ENCODE results near the gene OR5H1.
"Not testable (repeated sequence)": the region's sequence is repeated elsewhere in the genome, so short reads cannot be mapped to it uniquely, and the experiment has no call there.

OR5H1 gene

DNA sequence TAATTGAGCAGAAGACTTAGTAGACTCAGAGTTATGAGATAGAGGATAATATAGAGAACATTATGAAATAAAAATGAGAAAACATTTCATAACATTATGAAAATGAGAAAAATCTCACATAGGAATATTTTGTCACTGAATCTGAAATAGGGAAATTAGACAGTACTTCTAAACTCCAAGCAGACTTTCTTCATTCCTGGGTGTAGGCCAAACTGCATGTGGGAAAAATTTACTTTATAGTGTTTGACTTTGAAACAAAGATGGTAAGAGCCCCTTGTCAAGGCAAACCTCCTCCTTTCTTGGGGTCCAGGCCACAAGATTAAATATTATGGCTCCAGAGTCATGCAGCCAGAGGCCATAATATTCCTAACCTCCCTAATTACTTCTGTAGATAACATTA, 10.0 kb downstream of the OR5H1 start:
- no peaks in the 10 kb centered on the region for H3K79me2 ChIP-seq (ENCODE audit: control insufficient read depth, low read length)
- H3K9me3 ChIP-seq (ENCODE audit: control insufficient read depth, insufficient read depth, low read length): no peaks in the 10 kb centered on the region
- no peak overlapping the region for H3K27ac ChIP-seq (ENCODE audit: low read depth, low read length)
- no peaks in the 10 kb centered on the region for H3K27me3 ChIP-seq (ENCODE audit: control insufficient read depth, low read length)
- H4K20me1 ChIP-seq (ENCODE audit: control insufficient read depth, insufficient read depth, low read depth, low read length): no peaks in the 10 kb centered on the region
- no peaks in the 10 kb centered on the region for H3F3A ChIP-seq (ENCODE audit: control insufficient read depth, insufficient read depth)
- no peaks in the 10 kb centered on the region for H3K36me3 ChIP-seq (ENCODE audit: control insufficient read depth, low read length)
- H3K4me2 ChIP-seq (ENCODE audit: low read length): no peak overlapping the region
- no peaks in the 10 kb centered on the region for H3K9me2 ChIP-seq (replicated peaks; ENCODE audit: control insufficient read depth, low read length)
- TF ChIP-seq CTCF (IDR thresholded peaks at IDR 0.05; ENCODE audit: low read depth, low read length, poor library complexity, severe bottlenecking): no peak
- TF ChIP-seq EZH2phosphoT487 (IDR thresholded peaks at IDR 0.05; ENCODE audit: borderline replicate concordance, low read length): no peak
- H3K4me3 ChIP-seq (ENCODE audit: low read length): no peak overlapping the region
- H3K4me1 ChIP-seq (ENCODE audit: control insufficient read depth, low read length): no peaks in the 10 kb centered on the region

- Histone ChIP-seq H3K27me3 (ENCODE audit: control insufficient read depth, low read length) (no peaks in the 10 kb centered on the region), H3K9me2 (replicated peaks; ENCODE audit: control insufficient read depth, low read length) (no peaks in the 10 kb centered on the region), H3K79me2 (ENCODE audit: control insufficient read depth, low read length) (no peaks in the 10 kb centered on the region), H3K4me1 (ENCODE audit: control insufficient read depth, low read length) (no peaks in the 10 kb centered on the region), H4K20me1 (ENCODE audit: control insufficient read depth, insufficient read depth, low read depth, low read length) (no peaks in the 10 kb centered on the region), H3K9me3 (ENCODE audit: control insufficient read depth, insufficient read depth, low read length) (no peaks in the 10 kb centered on the region), H3K27ac (ENCODE audit: low read depth, low read length) (no peak within 1 kb of the TSS), H3K4me2 (ENCODE audit: low read length) (no peak within 1 kb of the TSS), H3K36me3 (ENCODE audit: control insufficient read depth, low read length) (no peaks in the 10 kb centered on the region), H3F3A (ENCODE audit: control insufficient read depth, insufficient read depth) (no peaks in the 10 kb centered on the region), H3K4me3 (ENCODE audit: low read length) (no peak within 1 kb of the TSS)
- TF ChIP-seq CTCF (IDR thresholded peaks at IDR 0.05; ENCODE audit: low read depth, low read length, poor library complexity, severe bottlenecking) (no peak), EZH2phosphoT487 (IDR thresholded peaks at IDR 0.05; ENCODE audit: borderline replicate concordance, low read length) (no peak)
Measured at GRCh38 chr3:98147179-98147578, 16.7 kb downstream of the OR5H1 start, which contains the start of gene OR5H14. TSS of gene OR5H14 (plus strand) at chr3:98147479. CDS start at chr3:98149386, 1,907 bp downstream.

GRCh38 chr3:98148751-98149150, 18.2 kb downstream of the OR5H1 start:
- Histone ChIP-seq H3K9me3 (ENCODE audit: control insufficient read depth, insufficient read depth, low read length) (no peaks in the 10 kb centered on the region), H3K4me3 (ENCODE audit: low read length) (no peak overlapping the region), H3K9me2 (replicated peaks; ENCODE audit: control insufficient read depth, low read length) (no peaks in the 10 kb centered on the region)

DNA sequence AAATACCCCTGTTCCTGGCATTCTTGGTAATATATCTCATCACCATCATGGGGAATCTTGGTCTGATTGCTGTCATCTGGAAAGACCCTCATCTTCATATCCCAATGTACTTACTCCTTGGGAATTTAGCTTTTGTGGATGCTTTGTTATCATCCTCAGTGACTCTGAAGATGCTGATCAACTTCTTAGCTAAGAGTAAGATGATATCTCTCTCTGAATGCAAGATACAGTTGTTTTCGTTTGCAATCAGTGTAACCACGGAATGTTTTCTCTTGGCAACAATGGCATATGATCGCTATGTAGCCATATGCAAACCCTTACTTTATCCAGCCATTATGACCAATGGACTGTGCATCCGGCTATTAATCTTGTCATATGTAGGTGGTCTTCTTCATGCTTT, 18.9 kb downstream of the OR5H1 start:
- H4K20me1 ChIP-seq (ENCODE audit: control insufficient read depth, insufficient read depth, low read depth, low read length); H3K27me3 ChIP-seq (ENCODE audit: control insufficient read depth, low read length); H3F3A ChIP-seq (ENCODE audit: control insufficient read depth, insufficient read depth); H3K79me2 ChIP-seq (ENCODE audit: control insufficient read depth, low read length); H3K4me1 ChIP-seq (ENCODE audit: control insufficient read depth, low read length); H3K9me3 ChIP-seq (ENCODE audit: control insufficient read depth, insufficient read depth, low read length); H3K27ac ChIP-seq (ENCODE audit: low read depth, low read length); H3K4me2 ChIP-seq (ENCODE audit: low read length); H3K9me2 ChIP-seq (replicated peaks; ENCODE audit: control insufficient read depth, low read length); H3K36me3 ChIP-seq (ENCODE audit: control insufficient read depth, low read length); H3K4me3 ChIP-seq (ENCODE audit: low read length): not testable (repeated sequence)

More at GRCh38 chr3:98148751-98149150, 18.2 kb downstream of the OR5H1 start:
- H4K20me1 ChIP-seq (ENCODE audit: control insufficient read depth, insufficient read depth, low read depth, low read length): no peaks in the 10 kb centered on the region
- H3K27ac ChIP-seq (ENCODE audit: low read depth, low read length): no peak overlapping the region
- H3F3A ChIP-seq (ENCODE audit: control insufficient read depth, insufficient read depth): no peaks in the 10 kb centered on the region
- no peaks in the 10 kb centered on the region for H3K79me2 ChIP-seq (ENCODE audit: control insufficient read depth, low read length)
- no peaks in the 10 kb centered on the region for H3K27me3 ChIP-seq (ENCODE audit: control insufficient read depth, low read length)
- no peak overlapping the region for H3K4me2 ChIP-seq (ENCODE audit: low read length)
- no peaks in the 10 kb centered on the region for H3K36me3 ChIP-seq (ENCODE audit: control insufficient read depth, low read length)
- TF ChIP-seq EZH2phosphoT487 (IDR thresholded peaks at IDR 0.05; ENCODE audit: borderline replicate concordance, low read length) (no peak), CTCF (IDR thresholded peaks at IDR 0.05; ENCODE audit: low read depth, low read length, poor library complexity, severe bottlenecking) (no peak)
- no peaks in the 10 kb centered on the region for H3K4me1 ChIP-seq (ENCODE audit: control insufficient read depth, low read length)
